ENCODE data around the gene LDB2.

Gene LDB2

GRCh38 chr4:16674082-16674481, 224.4 kb downstream of the LDB2 start:
- no peaks in the 10 kb centered on the region for H3K9me3 Mint-ChIP-seq
- no peak overlapping the region for H3K4me3 Mint-ChIP-seq
- DNase-seq, result no peak
- H3K36me3 Mint-ChIP-seq (ENCODE audit: low read depth), result no peaks in the 10 kb centered on the region
- no peaks in the 10 kb centered on the region for H3K27me3 Mint-ChIP-seq (ENCODE audit: low read depth, poor library complexity)
- TF ChIP-seq, protein P1, sequence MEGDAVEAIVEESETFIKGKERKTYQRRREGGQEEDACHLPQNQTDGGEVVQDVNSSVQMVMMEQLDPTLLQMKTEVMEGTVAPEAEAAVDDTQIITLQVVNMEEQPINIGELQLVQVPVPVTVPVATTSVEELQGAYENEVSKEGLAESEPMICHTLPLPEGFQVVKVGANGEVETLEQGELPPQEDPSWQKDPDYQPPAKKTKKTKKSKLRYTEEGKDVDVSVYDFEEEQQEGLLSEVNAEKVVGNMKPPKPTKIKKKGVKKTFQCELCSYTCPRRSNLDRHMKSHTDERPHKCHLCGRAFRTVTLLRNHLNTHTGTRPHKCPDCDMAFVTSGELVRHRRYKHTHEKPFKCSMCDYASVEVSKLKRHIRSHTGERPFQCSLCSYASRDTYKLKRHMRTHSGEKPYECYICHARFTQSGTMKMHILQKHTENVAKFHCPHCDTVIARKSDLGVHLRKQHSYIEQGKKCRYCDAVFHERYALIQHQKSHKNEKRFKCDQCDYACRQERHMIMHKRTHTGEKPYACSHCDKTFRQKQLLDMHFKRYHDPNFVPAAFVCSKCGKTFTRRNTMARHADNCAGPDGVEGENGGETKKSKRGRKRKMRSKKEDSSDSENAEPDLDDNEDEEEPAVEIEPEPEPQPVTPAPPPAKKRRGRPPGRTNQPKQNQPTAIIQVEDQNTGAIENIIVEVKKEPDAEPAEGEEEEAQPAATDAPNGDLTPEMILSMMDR (IDR thresholded peaks at IDR 0.05), result no peak
- peaks cover 16% of the 10 kb centered on the region for H3K4me1 Mint-ChIP-seq
- H3K27ac Mint-ChIP-seq, result no peak overlapping the region

DNA sequence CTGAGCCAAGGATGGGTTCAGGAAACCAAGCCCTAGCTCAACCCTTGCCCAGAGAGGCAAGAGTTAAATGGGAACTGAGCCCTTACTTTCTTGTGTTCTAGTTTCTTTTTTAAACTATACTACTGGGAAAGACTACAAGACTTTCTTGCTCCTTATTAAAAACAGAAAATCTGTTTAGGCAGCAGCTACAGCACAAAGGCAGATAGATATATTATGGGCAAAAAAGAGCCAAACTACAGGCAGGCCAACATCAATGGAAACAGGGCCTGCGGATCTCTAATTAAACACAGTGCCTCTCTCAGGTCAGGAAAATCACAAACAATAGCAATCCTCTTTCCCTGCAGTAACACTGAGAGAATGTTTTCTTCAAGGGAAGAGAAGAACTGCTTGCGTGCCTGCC, 226.0 kb downstream of the LDB2 start:
- Mint-ChIP-seq H3K4me1 (peaks cover 16% of the 10 kb centered on the region), H3K36me3 (ENCODE audit: low read depth) (no peaks in the 10 kb centered on the region), H3K4me3 (no peak overlapping the region), H3K9me3 (no peaks in the 10 kb centered on the region), H3K27ac (no peak overlapping the region), H3K27me3 (ENCODE audit: low read depth, poor library complexity) (no peaks in the 10 kb centered on the region)
- TF ChIP-seq, protein P1 (IDR thresholded peaks at IDR 0.05), result no peak
- DNase-seq, result no peak

DNA sequence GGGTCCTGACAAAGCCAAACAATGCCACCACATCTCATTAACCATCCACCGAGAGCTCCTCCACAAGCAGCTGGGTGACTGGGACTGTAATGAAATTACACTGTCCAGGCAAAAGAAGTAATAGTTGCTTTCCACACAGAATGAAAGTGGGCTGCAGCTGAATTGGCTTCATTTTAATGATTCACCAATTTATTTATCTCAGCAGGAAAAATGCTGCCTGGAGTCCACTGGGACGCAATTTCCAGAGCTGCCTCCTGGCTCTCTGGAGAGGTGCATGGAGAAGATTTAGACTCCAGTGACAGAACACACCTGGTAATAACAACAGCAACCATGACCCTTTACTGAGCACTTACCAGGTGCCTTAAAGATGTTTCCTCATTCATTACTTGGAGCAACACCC, 226.7 kb downstream of the LDB2 start:
- H3K27ac Mint-ChIP-seq, result no peak overlapping the region
- TF ChIP-seq, protein P1 (IDR thresholded peaks at IDR 0.05), result no peak
- H3K4me1 Mint-ChIP-seq, result peaks cover 14% of the 10 kb centered on the region
- H3K36me3 Mint-ChIP-seq (ENCODE audit: low read depth), result no peaks in the 10 kb centered on the region
- H3K4me3 Mint-ChIP-seq, result no peak overlapping the region
- no peaks in the 10 kb centered on the region for H3K9me3 Mint-ChIP-seq
- H3K27me3 Mint-ChIP-seq (ENCODE audit: low read depth, poor library complexity), result no peaks in the 10 kb centered on the region
- DNase-seq, result no peak

GRCh38 chr4:16670727-16671126, 227.7 kb downstream of the LDB2 start:
- DNase-seq, result no peak
- H3K36me3 Mint-ChIP-seq (ENCODE audit: low read depth), result peaks cover 4% of the 10 kb centered on the region
- no peak overlapping the region for H3K4me3 Mint-ChIP-seq
- no peaks in the 10 kb centered on the region for H3K27me3 Mint-ChIP-seq (ENCODE audit: low read depth, poor library complexity)
- H3K4me1 Mint-ChIP-seq, result peaks cover 11% of the 10 kb centered on the region
- no peaks in the 10 kb centered on the region for H3K9me3 Mint-ChIP-seq
- TF ChIP-seq, protein P1 (IDR thresholded peaks at IDR 0.05), result no peak
- no peak overlapping the region for H3K27ac Mint-ChIP-seq

GRCh38 chr4:16669036-16669435, 229.4 kb downstream of the LDB2 start:
- Mint-ChIP-seq H3K9me3 (peaks cover 6% of the 10 kb centered on the region), H3K36me3 (ENCODE audit: low read depth) (peaks cover 19% of the 10 kb centered on the region), H3K4me1 (peaks cover 11% of the 10 kb centered on the region), H3K27me3 (ENCODE audit: low read depth, poor library complexity) (peaks cover 3% of the 10 kb centered on the region), H3K4me3 (no peak overlapping the region), H3K27ac (no peak overlapping the region)
- TF ChIP-seq, protein P1 (IDR thresholded peaks at IDR 0.05), result no peak
- DNase-seq, result no peak

- peaks cover 11% of the 10 kb centered on the region for H3K9me3 Mint-ChIP-seq
- TF ChIP-seq, protein P1 (IDR thresholded peaks at IDR 0.05), result no peak
- H3K27me3 Mint-ChIP-seq (ENCODE audit: low read depth, poor library complexity), result peaks cover 3% of the 10 kb centered on the region
- H3K4me1 Mint-ChIP-seq, result peaks cover 11% of the 10 kb centered on the region
- peaks cover 24% of the 10 kb centered on the region for H3K36me3 Mint-ChIP-seq (ENCODE audit: low read depth)
- no peak overlapping the region for H3K4me3 Mint-ChIP-seq
- H3K27ac Mint-ChIP-seq, result no peak overlapping the region
- DNase-seq, result no peak
These were observed 230.0 kb downstream of the LDB2 start for GRCh38 chr4:16668488-16668887.

All from nephron progenitor cell (in vitro differentiated cells).